K562 (cell line): ENCODE measurements around the gene FAM219A. TPM values are rescaled to one million over a fixed set of nuclear protein-coding genes. Genes with fewer than 3 reads are reported as not detected.

Source experiments
- HCFC1 ChIP-seq: IDR thresholded peaks from 2 replicates; pipeline ENCODE4 v1.6.1; 2012; ENCODE audit warnings: low read depth, low read length, improper control_type of control experiment
- HMGN3 ChIP-seq: IDR thresholded peaks from 2 replicates; pipeline ENCODE4 v1.6.1; 2011; ENCODE audit warnings: borderline replicate concordance, low read depth, mild to moderate bottlenecking, mixed read lengths, low read length; ENCODE audit not compliant: insufficient read length; ENCODE audit errors: extremely low read depth
- MLLT1 ChIP-seq, 2 experiments: fragments of 450-650 bp; IDR thresholded peaks; 2 replicates each; pipeline ENCODE4 v1.6.1; 2016
- MYNN ChIP-seq, 2 experiments: sonication (generic); formaldehyde crosslinking in 1 of 2; IDR thresholded peaks; 2 replicates each; pipeline versions ENCODE4 v1.5.0 to v1.6.1; 2016 to 2020; ENCODE audit warnings: antibody characterized with exemption in 1 of 2, missing genetic modification reagents in 1 of 2
- PRDM10 ChIP-seq: fragments of 450-650 bp; IDR thresholded peaks from 2 replicates; pipeline ENCODE4 v1.6.1; 2018; ENCODE audit not compliant: partially characterized antibody
- TCFL5 ChIP-seq: fragments of 250-450 bp; sonication (Bioruptor Pico); conservative IDR thresholded peaks from 2 replicates; pipeline ENCODE4 v1.6.1; 2021; ENCODE audit warnings: mild to moderate bottlenecking, moderate library complexity, matching md5 sums
- TOE1 ChIP-seq, 2 experiments: fragments of 450-650 bp in 1 of 2; sonication (generic) in 1 of 2; formaldehyde crosslinking in 1 of 2; IDR thresholded peaks; 2 replicates each; pipeline versions ENCODE4 v1.7.1 to v1.8.0; 2016 to 2022; ENCODE audit warnings: borderline replicate concordance in 2 of 2, mild to moderate bottlenecking in 2 of 2, antibody characterized with exemption in 1 of 2, inconsistent platforms in 1 of 2, low read depth in 1 of 2, missing genetic modification reagents in 1 of 2, moderate library complexity in 1 of 2
- U2AF1 ChIP-seq: fragments of 200-400 bp; formaldehyde crosslinking; optimal IDR thresholded peaks from 2 replicates; pipeline ENCODE3; 2017; ENCODE audit warnings: mild to moderate bottlenecking, low read depth, low read length, moderate library complexity
- ZBTB11 ChIP-seq, 3 experiments: fragments of 200-800 bp in 1 of 3; fragments of 250-450 bp in 1 of 3; fragments of 450-650 bp in 1 of 3; sonication (Bioruptor Pico) in 1 of 3; sonication (Bioruptor generic) in 1 of 3; formaldehyde crosslinking in 1 of 3; IDR thresholded peaks; 2 replicates each; pipeline versions ENCODE4 v1.6.1 to v1.8.0; 2016 to 2022; ENCODE audit warnings: mild to moderate bottlenecking in 2 of 3, missing genetic modification characterization in 2 of 3, missing compliant biosample characterization in 1 of 3, moderate library complexity in 1 of 3
- ZNF197 ChIP-seq: fragments of 200-800 bp; sonication (Bioruptor generic); IDR thresholded peaks from 2 replicates; pipeline ENCODE4 v1.6.1; 2016; ENCODE audit warnings: low read depth, missing genetic modification characterization, missing compliant biosample characterization
- ZNF232 ChIP-seq: sonication (generic); formaldehyde crosslinking; IDR thresholded peaks from 2 replicates; pipeline ENCODE4 v1.8.0; 2022; ENCODE audit warnings: mild to moderate bottlenecking, missing genetic modification reagents
- polyA plus RNA-seq, 8 experiments: library from polyadenylated mRNA; depleted of rRNA in 4 of 8; stranded (reverse) in 5 of 8; unstranded in 3 of 8; fragments of >200 nt; fragmentation: Nextera tagmentation in 2 of 8; fragmentation: Illumina TruSeq in 1 of 8; extraction: Ambion mirVana in 2 of 8; extraction: Trizol in 1 of 8; gene quantifications; 2 replicates each; pipeline versions ENCODE4 v1.2.1 to v1.2.3, GENCODE V29; 2011 to 2014; ENCODE audit warnings: inconsistent platforms in 1 of 8, missing spikeins in 1 of 8
- total RNA-seq, 7 experiments: library from RNA; depleted of rRNA in 6 of 7; stranded (reverse); fragments of >200 nt in 6 of 7; fragmentation: Illumina TruSeq in 2 of 7; extraction: Trizol in 2 of 7; gene quantifications; 2 replicates each; pipeline versions ENCODE4 v1.2.1 to v1.2.3, GENCODE V29; 2011 to 2021; ENCODE audit warnings: low replicate concordance in 1 of 7

The FAM219A gene
- total and polyA plus RNA-seq, 9 of the 15 experiments (the other 6 are each of a cell fraction or from before 2014, with no cell fraction given) = 0.63 to 8.6 (median 2.9) TPM

GRCh38 chr9:34376596-34377403, 81.6 kb downstream of the FAM219A start, which contains the start of gene MYORG (continued):
- TF ChIP-seq HMGN3 = peak; percentile 92
- TF ChIP-seq TCFL5 (CRISPR knock-in tag) = no peak
- TF ChIP-seq U2AF1 = no peak
- TF ChIP-seq HCFC1 = peak; percentile 93
- peak in 1 of 2 experiments; percentile 61; a peak in 1 of 4 replicates for TF ChIP-seq MLLT1 (IDR thresholded peaks at IDR 0.05)
- peak; percentile 20; the same call in 1 of the 2 replicates for TF ChIP-seq TOE1 (IDR thresholded peaks at IDR 0.05; ENCODE audit: borderline replicate concordance)
- no peak for TF ChIP-seq TOE1 (CRISPR knock-in tag; IDR thresholded peaks at IDR 0.05; ENCODE audit: borderline replicate concordance, low read depth)
- TF ChIP-seq ZNF197 (CRISPR knock-in tag) = no peak
- 0 out of 2 replicates have a peak, but pooled peaks have one; percentile 50 for TF ChIP-seq MYNN (IDR thresholded peaks at IDR 0.05)
- TF ChIP-seq MYNN (CRISPR knock-in tag; IDR thresholded peaks at IDR 0.05) = no peak
- TF ChIP-seq ZNF232 (CRISPR knock-in tag) = no peak
- peak; percentile 79 for TF ChIP-seq PRDM10
- peak in 1 of 3 experiments; percentile 64; a peak in 1 of 6 replicates for TF ChIP-seq ZBTB11 (CRISPR knock-in tag; IDR thresholded peaks at IDR 0.05)
